GM21381 (cell line): Measurements from ENCODE around the gene NFATC2.
"Not testable (repeated sequence)": the region's sequence is repeated elsewhere in the genome, so short reads cannot be mapped to it uniquely, and the experiment has no call there.

Experiments used
- ATAC-seq: cut with Tn5 transposase; IDR thresholded peaks from one replicate; pipeline ENCODE4 v1.9.1; 2021; ENCODE audit warnings: mild to moderate bottlenecking, moderate library complexity; ENCODE audit not compliant: unreplicated experiment

NFATC2 gene

DNA sequence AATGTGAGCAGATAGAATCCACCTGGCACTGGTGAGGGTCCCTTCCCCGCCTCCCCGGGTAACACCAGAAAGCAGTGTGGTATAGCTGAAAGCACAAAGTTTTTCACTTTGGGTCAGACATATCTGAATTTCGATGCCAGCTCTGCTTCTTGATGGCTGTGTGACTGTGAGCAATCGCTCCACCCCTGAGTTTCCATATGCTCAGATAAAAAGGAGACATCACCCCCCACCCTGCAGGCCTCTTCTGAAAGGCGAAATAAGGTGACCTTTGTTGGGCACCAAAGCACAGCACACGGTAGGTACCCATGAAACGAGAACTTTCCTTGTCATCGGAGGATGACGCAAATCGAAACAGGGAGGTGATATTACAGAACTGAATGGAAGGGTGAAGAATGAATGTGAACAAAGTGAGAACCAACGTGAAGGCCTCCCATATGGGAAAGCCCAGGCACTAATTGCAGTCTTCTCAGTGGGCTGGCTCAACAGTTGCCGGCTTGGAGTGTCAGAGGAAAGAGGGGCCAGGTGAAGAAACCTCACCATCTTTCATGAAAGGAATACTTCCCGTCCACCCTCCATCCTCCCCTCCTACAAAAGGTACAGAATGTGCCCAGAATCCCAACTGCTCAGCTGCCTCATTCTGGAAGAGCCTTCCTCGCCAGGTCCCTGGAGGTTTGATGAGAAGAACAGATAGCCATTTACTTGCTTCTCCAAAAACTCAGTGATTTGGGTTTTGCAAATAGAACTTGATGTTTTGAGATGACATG is 61.8 kb downstream of the NFATC2 start:
- ATAC-seq, result peak; percentile 80

DNA sequence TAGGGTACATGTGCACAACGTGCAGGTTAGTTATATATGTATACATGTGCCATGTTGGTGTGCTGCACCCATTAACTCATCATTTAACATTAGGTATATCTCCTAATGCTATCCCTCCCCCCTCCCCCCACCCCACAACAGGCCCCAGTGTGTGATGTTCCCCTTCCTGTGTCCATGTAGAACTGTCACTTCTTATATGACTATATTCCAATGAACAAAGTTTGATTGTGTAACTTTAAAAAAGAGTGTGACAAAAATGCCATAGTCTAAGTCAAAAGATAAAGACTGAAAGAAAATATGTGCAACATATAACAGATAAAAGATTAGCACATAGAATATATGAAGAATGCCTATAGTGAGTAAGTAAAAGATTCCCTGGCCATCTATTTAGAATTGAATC is 66.4 kb downstream of the NFATC2 start:
- not testable (repeated sequence) for ATAC-seq

DNA sequence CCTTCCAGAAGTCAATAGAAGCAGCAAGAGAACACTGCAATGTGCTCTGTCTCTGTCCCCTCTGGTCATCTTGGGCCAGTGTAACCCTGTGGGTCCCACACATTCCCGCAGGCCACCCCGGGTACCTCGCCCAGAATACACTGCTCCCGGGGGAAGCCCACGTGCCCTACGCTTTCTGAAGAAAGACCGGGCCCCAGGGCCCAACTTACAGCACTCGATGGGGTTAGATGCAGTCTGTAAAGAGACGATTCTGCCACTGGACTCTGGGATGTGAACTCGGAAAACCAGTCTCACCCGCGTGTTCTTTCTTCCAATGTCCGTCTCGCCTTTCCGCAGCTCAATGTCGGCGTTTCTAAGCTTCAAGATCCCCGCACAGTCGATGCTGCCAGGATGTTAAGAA is 68.7 kb downstream of the NFATC2 start:
- ATAC-seq, result no peak

DNA sequence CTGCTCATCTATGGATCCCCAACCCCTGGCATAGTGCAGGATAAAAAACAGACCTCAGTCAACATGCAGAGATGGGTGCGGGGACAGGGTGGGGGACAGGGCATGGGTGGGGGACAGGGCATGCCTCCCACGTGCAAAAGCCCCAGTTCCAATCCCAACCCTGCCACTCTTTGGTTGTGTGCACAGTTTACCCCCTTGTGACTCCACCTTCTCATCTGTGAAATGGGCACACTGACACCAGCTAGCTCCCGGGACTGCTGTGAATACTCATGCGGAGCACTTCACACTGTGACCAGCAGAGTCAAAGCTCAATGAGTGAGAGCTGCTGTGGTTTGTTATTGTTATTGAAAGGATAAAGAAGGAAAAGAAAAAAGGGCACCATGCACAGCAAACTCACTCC is 69.3 kb downstream of the NFATC2 start:
- no peak for ATAC-seq

DNA sequence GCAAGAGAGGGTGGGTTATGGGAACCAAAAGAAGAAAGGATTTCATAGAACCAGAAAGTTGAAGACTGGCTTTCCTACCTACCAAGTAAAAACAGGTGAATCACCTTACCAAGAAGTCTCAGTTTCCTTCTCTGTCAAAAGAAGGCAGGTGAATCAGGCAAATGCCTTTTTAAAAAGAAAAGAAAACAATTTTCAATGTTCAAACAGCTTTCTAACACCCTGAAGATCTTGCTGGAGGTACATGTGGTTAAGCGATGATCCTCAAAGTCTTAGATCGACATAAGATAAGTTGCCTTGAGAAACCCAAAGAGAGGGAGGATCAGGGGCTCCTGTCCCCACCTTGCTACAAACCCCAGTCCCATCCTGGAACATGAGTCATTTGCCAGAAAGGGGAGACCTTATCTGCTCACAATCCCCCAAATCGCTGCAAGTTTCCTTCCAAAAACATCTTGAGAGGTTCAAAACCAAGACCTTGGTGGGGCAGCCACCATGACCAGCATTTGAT is 71.6 kb downstream of the NFATC2 start:
- no peak for ATAC-seq

DNA sequence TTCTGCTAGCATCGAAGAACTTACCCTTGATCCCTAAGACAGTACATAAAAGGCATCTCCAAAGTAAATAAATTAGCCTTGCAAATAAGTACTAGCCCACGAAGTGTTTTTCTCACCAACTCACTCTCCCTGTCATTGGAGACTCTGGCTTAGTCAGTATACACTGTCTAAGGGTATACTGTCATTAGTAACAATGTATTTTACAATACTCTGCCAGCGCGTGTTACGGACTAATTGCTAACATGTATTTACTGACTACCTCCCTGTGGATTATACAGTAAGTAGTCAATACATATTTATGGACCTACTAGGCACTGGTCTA is 72.1 kb downstream of the NFATC2 start:
- no peak for ATAC-seq

DNA sequence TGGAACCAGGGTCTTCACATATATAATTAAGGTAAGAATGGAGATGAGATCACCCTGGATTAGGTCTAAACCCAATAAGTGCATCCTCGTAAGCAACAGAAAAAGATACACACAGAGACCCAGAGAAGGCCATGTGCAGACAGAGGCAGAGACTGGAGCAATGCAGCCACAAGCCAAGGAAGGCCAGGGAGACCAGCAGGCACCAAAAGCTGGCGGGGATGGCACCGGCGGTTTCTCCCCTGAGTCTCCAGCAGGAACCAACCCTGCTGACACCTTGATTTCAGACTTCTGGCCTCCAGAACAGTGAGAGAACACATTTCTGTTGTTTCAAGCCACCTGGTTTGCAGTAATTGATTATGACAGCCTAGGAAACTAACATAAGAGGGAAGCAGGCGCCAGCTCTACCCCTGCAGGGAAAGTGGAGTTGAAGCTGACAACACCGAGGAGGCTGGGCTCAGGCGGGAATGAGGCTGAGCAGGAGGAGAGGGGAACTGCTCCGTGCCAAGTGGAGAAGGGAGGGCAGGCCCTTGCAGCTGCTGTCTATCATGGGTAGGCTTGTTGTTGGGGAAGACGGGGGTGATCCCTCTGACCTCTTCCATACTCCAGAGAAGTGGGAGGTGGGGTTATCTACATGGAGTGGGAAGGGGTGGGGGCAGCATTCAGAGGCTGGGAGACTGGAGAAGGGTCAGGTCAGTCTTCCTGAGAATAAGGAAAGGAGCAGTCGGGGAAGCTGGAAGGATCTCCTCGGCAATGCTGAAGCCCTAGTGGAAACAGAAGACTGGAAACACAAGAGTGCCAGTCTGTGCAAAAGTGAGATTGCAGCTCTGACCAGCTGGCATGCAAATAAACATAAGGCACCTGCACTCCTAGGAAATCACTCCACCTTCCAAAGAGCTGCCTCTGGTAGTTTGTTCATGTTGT is 72.7 kb downstream of the NFATC2 start:
- ATAC-seq, result no peak

DNA sequence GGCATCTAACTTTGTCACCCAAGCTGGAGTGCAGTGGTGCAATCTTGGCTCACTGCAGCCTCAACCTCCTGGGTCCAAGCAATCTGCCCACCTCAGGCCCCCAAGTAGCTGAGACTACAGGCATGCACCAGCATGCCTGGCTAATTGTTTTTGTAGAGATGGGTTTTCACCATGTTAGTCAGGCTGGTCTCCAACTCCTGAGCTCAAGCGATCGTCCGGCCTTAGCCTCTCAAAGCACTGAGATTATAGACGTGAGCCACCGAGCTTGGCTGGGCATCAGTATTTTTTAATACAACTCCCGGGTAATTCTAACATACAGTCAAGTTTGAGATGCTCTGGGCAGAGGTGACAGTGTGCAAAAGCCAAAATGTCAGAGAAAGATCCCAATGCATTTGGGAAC is 73.5 kb downstream of the NFATC2 start:
- no peak for ATAC-seq

DNA sequence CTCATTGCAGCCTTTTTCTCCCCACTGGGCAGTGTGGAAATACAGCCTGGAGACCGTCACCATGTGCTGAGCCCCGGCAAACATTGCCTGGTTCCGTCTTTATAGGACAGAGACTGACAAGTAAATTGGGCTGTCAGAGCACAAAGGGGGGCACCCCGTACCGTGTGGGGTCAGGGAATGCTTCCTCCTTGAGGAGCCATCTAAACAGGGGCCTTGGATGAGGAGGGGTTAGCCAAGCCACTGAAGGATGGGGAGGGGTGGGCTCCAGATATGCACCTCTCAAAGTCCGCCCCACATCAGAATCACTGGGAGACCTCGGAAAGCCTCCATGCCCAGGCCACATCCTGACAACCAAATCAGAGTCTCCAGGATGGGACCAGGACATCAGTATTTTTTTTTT is 73.9 kb downstream of the NFATC2 start:
- no peak for ATAC-seq

DNA sequence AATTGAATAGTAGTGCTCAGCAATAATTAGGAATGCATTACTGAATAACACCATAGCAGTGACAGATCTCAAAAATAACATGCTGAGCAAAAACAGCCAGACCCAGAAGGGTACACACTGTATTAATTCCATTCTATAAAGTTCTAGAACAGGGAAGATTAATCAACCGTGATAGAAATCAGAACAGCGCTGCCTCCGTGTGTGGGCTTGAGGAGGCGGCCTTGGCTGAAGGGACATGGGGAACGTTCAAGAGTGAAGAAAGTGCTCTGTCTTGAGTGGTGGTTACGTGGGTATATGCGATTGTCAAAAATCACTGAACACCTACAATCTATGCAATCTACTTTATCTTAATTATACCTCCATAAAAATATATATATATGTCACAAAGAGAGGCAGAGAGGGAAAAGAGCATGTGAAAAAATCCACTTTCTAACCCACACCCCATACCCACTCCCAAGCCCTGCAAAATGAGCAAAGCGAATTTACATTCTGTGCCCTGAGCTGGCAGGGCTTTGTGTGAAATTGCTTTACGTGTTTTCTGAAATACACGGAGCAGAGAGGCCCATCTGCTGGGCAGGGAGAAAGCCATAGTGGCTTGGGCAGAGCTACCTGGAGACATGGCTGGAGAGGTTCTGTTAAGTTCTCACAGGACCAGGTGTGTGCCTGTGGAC is 74.4 kb downstream of the NFATC2 start:
- ATAC-seq, result no peak

DNA sequence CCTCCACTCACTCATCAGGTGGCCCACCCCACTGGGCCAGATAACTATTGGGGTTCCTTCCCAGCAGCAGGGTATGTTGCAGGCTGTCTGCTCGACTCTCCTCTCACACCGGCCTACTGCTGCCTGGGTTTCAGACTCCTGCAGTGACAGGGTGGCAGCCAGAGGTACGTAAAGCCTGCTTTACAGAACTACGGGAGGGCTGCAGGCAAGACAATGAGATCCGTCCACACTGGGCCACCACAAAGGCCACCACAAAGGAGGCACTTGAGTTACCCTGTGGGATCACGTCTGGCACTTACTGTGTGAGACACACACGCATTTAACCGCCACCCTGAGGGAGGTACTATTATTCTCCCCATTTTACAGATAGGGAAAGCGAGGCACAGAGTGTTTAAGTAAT is 78.5 kb downstream of the NFATC2 start:
- no peak for ATAC-seq

DNA sequence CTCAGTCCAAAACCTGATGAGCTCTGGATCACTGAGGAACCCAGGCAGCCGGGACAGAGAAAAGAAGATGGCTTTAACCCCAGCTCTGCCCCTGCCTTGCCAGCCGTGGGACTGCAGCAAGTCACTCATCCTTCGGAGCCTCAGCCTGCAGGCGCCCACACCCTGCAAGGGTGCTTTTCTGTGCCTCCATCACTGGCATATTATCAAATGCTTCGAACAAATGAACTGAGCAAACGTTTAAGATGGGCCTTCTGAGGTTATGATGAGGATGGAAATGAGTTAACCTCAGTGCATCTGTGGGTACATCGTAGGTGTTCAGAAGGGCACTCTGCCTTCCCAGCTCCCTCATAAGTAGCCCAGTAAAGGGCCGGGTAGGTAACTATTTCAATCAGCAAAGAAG is 79.0 kb downstream of the NFATC2 start:
- ATAC-seq, result no peak

DNA sequence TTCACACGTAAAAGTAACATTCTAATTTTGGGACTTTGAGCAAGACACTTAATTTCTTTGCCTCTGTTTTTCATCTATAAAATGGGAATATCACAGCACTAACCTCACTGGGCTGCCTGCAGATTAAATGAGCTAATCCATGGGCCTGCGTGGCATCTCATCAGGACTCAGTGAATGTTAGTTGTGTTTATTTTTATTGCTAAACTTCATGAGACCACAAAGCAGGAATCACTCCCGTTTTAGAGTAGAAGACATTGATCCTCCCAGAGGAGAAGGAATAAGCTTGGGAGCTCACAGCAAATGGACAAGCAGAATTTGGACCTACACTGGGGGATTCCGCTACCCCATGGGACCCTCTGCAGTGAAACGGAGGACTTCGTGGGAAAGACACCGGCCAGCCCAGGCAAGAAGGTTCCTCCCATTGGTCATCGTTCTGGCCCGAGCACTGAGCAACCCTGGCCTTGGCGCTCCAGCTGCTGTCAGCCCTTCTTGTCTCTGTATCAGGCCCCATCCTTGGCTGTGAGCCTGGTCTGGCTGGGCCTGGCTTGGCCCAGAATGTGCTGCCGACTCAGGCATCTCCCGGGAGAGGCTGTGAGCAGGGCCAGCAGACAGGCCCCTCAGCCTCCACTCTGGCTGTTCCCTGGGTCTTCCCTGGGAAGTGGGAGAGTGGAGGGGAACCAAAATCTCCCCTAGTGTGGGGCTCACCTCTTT is 79.8 kb downstream of the NFATC2 start:
- no peak for ATAC-seq

DNA sequence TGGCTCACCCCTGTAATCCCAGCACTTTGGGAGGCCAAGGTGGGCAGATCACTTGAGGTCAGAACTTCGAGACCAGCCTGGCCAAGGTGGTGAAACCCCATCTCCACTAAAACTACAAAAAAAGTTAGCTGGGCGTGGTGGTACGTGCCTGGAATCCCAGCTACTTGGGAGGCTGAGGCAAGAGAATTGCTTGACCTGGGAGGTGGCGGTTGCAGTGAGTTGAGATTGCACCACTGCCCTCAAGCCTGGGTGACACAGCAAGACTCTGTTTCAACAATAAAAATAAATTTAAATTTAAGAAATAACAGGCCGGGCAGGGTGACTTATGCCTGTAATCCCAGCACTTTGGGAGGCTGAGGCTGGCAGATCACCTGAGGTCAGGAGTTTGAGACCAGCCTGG is 80.7 kb downstream of the NFATC2 start:
- not testable (repeated sequence) for ATAC-seq

DNA sequence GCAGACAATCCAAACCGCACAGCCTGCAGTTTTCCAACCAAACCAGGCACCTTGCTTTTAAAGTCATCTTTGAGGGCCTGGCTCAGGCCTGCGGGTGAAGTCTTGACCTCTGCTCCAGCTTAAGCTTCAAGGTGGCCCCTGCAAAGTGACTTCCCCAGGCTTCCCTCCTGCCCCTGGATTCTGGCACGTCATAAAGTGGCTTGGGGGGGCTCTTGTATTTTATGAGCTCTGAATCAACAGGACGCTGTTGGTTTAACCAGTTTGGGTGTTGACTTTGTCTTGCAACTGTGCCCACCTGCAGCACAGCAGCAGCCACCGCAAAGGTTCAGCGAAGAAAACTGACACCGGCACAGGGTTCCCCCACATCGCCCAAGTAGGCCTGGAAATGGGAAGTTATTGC is 81.2 kb downstream of the NFATC2 start:
- no peak for ATAC-seq

DNA sequence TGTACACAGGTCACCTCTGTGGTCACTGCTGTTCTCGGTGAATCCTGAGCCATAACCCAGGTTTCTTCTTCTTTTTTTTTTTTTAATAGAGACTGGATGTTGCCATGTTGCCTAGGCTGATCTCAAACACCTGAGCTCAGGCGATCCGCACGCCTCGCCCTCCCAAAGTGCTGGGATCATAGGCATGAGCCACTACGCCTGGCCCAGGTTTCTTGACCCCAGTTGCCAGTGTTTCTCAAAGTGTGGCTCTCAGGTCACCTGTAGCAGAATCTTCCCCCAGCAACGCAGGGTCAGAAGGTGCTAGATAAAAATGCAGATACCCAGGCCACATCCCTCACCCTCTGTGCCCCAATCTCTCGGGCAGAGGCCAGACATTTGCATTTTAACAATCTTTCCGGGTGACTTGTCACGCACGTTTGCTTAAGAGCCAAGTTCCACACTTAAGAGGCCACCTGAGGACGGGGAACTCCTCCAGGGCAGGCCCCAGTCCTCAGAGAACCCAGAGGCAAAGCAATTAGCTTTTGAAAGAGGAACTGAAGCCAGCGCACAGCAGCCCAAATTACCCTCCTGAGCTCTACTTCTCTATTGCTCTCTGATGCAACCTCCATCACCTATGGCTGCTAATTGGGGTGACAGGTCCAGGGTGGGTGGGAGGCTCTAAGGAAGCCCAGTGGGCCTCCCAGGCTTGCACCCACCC is 81.8 kb downstream of the NFATC2 start:
- peak; percentile 93 for ATAC-seq

DNA sequence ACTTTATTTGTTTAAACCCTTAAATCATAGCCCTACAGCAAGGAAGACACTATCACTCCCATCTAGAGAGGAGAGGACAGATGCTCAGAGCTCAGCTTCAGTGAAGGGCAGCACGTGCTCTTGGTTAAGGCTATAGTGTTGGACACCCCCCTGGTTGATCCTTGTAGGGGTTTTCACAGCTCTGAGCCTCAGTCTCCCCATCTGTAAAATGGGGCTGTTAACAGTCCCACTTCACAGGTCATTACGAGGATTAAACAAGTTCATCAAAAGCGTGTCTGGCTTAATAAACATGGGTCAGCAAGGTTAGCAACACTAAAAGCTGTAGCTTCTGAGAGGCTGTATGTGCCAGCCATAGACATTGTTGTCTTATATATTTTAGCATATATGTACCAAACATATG is 82.4 kb downstream of the NFATC2 start:
- ATAC-seq, result no peak

DNA sequence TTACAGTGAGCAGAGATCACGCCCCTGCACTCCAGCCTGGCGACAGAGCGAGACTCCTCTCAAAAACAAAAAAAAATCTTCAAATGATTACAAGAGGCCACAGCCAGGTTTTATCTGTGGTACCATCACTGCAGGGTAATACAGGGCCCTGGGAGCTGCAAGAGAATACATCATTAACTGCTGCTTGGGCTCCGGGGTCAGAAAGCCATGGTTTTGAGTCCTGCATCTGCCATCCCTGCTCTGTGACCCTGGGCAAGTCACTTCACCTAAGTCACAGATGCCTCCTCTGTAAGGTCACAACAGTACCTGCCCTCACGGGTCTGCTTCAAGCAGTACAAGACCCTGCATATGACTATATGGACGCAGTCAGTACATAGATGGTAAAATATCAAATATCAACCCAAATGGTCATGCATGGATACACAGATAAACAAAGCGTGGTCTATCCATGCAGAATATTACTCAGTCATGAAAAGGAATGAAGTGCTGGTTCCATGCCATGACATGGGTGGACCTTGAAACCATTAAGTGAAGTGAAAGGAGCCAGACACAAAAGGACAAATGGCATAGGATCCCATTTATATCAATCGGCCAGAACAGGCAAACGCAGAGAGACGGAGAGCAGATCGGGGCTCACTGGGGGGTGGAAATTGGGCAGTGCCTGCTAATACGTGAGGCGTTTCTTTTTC is 83.6 kb downstream of the NFATC2 start:
- ATAC-seq, result no peak

DNA sequence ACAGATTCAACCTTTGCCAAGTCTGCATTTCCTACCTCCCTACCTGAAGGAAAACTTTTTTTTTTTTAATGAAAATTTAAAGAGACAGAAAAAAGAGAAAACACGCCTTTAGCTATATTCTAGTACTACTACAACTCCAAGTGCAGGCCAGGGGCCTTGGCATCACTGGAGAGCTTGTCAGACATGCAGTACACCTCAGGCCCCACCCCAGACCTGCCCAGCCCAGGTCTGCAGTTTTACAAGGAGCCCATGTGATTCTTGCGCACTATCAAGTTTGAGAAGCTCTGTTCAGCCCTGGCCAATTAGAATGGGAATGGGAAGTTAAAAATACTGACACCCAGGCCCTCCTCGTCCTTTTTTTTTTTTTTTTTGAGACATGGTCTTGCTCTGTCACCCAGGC is 85.0 kb downstream of the NFATC2 start:
- ATAC-seq, result no peak
